IPS-18a (cell line): ENCODE results near the gene CREB3L1.

ENCODE experiments used
- H3K27ac ChIP-seq: one replicate; pipeline ENCODE4 v1.5.1; 2013; ENCODE audit warnings: low read length
- H3K27me3 ChIP-seq: one replicate; pipeline ENCODE4 v1.6.1; 2013; ENCODE audit warnings: mild to moderate bottlenecking, low read length; ENCODE audit not compliant: control insufficient read depth, insufficient read depth
- H3K36me3 ChIP-seq: one replicate; pipeline ENCODE4 v1.6.1; 2013; ENCODE audit warnings: low read depth, low read length; ENCODE audit not compliant: control insufficient read depth
- H3K4me1 ChIP-seq: one replicate; pipeline ENCODE4 v1.6.1; 2013; ENCODE audit warnings: low read depth, low read length; ENCODE audit not compliant: control insufficient read depth
- H3K4me3 ChIP-seq: one replicate; pipeline ENCODE4 v1.5.1; 2013; ENCODE audit warnings: low read length
- H3K9ac ChIP-seq: one replicate; pipeline ENCODE4 v1.6.1; 2013; ENCODE audit warnings: mild to moderate bottlenecking, low read length, moderate library complexity
- H3K9me3 ChIP-seq: one replicate; pipeline ENCODE4 v1.6.1; 2013; ENCODE audit warnings: low read depth, low read length; ENCODE audit not compliant: control insufficient read depth

Gene CREB3L1

DNA sequence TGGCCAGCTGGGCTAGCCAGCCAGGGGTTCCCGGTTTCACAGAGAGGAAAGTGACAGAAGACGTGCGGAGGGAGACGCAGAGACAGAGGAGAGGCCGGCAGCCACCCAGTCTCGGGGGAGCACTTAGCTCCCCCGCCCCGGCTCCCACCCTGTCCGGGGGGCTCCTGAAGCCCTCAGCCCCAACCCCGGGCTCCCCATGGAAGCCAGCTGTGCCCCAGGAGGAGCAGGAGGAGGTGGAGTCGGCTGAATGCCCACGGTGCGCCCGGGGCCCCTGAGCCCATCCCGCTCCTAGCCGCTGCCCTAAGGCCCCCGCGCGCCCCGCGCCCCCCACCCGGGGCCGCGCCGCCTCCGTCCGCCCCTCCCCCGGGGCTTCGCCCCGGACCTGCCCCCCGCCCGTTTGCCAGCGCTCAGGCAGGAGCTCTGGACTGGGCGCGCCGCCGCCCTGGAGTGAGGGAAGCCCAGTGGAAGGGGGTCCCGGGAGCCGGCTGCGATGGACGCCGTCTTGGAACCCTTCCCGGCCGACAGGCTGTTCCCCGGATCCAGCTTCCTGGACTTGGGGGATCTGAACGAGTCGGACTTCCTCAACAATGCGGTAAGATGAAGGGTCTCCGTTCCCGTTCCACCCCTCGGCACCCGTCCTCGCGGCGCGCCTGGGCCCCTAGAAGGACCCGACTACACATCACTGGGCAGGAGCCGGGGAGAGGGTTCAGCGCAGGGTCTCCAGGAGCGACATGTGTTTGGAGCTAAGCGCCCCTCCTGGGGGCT is at the start of gene CREB3L1:
Gene CREB3L1, plus strand, starts transcription at position 41 of the 765 bp plus-strand sequence. Its CDS starts 450 bp downstream, at position 491.
- no peaks in the 10 kb centered on the region for H3K9me3 ChIP-seq
- H3K27me3 ChIP-seq = peaks cover 7% of the 10 kb centered on the region
- H3K4me3 ChIP-seq = peak within 1 kb of the TSS; percentile 80
- H3K9ac ChIP-seq = no peak within 1 kb of the TSS
- H3K4me1 ChIP-seq = peaks cover 30% of the 10 kb centered on the region
- H3K36me3 ChIP-seq = no peaks in the 10 kb centered on the region
- H3K27ac ChIP-seq = no peak within 1 kb of the TSS

- H3K9me3 ChIP-seq = no peaks in the 10 kb centered on the region
- H3K4me1 ChIP-seq = no peaks in the 10 kb centered on the region
- H3K9ac ChIP-seq = no peak overlapping the region
- H3K27ac ChIP-seq = no peak overlapping the region
- no peaks in the 10 kb centered on the region for H3K36me3 ChIP-seq
- H3K27me3 ChIP-seq = no peaks in the 10 kb centered on the region
- no peak overlapping the region for H3K4me3 ChIP-seq
Measured at GRCh38 chr11:46229230-46229629, 48.2 kb upstream of the CREB3L1 start.

DNA sequence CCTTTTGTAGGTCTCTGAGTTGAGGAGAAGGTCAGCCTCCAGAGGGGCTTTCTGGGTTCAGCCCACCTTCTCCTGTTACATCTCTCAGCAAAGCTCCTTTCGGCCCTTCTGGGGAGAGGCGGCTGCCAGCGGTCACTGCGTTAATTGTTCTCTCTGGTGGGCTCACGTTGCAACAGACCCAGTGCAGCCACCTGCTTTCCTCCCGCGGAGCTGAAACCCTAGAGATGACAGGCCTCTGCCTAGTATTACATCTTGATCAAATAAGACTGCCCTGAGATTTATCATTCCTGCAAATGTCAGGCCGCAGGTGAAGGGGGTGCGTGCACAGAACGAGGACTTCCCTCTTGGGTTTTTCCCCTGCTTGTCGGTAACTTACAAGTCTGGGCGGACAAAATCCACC is 43.2 kb upstream of the CREB3L1 start:
- no peak overlapping the region for H3K4me3 ChIP-seq

GRCh38 chr11:46235777-46236688 is 41.4 kb upstream of the CREB3L1 start:
- Histone ChIP-seq H3K9ac (no peak overlapping the region), H3K4me3 (no peak overlapping the region), H3K27me3 (peaks cover 31% of the 10 kb centered on the region), H3K36me3 (no peaks in the 10 kb centered on the region), H3K27ac (no peak overlapping the region), H3K4me1 (peaks cover 15% of the 10 kb centered on the region), H3K9me3 (no peaks in the 10 kb centered on the region)

More for the DNA sequence above, 43.2 kb upstream of the CREB3L1 start:
- Histone ChIP-seq H3K9ac (no peak overlapping the region), H3K9me3 (no peaks in the 10 kb centered on the region), H3K4me1 (peaks cover 10% of the 10 kb centered on the region), H3K36me3 (no peaks in the 10 kb centered on the region), H3K27me3 (peaks cover 31% of the 10 kb centered on the region), H3K27ac (no peak overlapping the region)

- Histone ChIP-seq H3K27ac (no peak overlapping the region), H3K4me3 (peak overlapping the region; percentile 62), H3K4me1 (peaks cover 15% of the 10 kb centered on the region), H3K9me3 (no peaks in the 10 kb centered on the region), H3K9ac (no peak overlapping the region), H3K27me3 (peaks cover 31% of the 10 kb centered on the region), H3K36me3 (no peaks in the 10 kb centered on the region)
Measured at GRCh38 chr11:46236918-46237247, 40.6 kb upstream of the CREB3L1 start.

GRCh38 chr11:46237248-46238077 is 40.0 kb upstream of the CREB3L1 start:
- no peaks in the 10 kb centered on the region for H3K9me3 ChIP-seq
- H3K36me3 ChIP-seq = no peaks in the 10 kb centered on the region
- H3K4me3 ChIP-seq = peak overlapping the region; percentile 62
- no peak overlapping the region for H3K9ac ChIP-seq
- no peak overlapping the region for H3K27ac ChIP-seq
- H3K27me3 ChIP-seq = peaks cover 31% of the 10 kb centered on the region
- H3K4me1 ChIP-seq = peaks cover 18% of the 10 kb centered on the region

DNA sequence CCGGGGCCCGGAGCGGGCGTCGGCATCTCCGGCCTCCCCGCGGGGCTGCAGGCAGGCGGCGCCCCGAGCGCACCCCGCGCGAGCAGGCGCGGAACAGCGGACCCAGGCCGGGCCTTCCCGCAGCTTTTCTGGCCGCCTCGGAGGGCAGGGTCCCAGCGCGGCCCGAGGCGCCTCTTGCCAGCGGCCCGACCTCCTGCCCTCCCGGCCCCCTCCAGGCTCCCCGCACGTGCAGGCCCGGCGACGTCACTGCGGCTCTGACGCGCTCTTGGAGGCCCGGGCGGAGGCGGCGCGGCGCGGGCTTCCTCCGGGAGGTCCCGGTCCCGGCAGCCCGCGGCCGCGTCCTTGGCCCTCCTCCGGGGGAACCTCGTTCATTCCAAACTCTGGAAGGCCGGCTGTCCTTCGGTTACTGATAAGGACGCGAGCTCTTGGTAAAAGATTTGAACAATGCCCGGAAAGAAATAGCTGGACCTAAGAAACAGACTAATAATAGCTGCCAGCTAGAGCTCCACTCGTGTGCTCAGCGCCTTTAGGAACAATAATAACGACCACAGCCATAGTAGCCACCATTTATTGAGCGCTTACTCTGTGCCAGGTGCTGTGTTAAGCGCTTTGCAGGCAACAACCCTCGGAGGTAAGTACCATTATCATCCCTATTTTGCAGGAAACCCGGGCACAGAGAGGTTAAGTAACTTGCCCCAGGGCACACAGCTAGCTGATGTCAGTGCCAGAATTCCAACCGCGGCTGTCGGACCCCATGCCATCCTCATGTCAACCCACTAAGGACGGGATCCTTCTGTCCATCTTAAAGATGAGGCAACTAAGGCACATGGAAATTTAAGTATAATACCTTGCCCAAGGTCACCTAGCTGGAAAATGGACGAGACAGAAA is 39.1 kb upstream of the CREB3L1 start:
- Histone ChIP-seq H3K36me3 (no peaks in the 10 kb centered on the region), H3K9me3 (no peaks in the 10 kb centered on the region), H3K9ac (no peak overlapping the region), H3K4me3 (peak overlapping the region; percentile 62), H3K27me3 (peaks cover 31% of the 10 kb centered on the region), H3K27ac (no peak overlapping the region), H3K4me1 (peaks cover 23% of the 10 kb centered on the region)

- H3K9ac ChIP-seq = no peak overlapping the region
- H3K9me3 ChIP-seq = no peaks in the 10 kb centered on the region
- peak overlapping the region; percentile 62 for H3K4me3 ChIP-seq
- peaks cover 27% of the 10 kb centered on the region for H3K4me1 ChIP-seq
- H3K27me3 ChIP-seq = peaks cover 31% of the 10 kb centered on the region
- H3K27ac ChIP-seq = no peak overlapping the region
- no peaks in the 10 kb centered on the region for H3K36me3 ChIP-seq
Measured at GRCh38 chr11:46238967-46239800, 38.3 kb upstream of the CREB3L1 start.

GRCh38 chr11:46239801-46240061 is 37.7 kb upstream of the CREB3L1 start:
- Histone ChIP-seq H3K9me3 (no peaks in the 10 kb centered on the region), H3K4me1 (peaks cover 24% of the 10 kb centered on the region), H3K9ac (no peak overlapping the region), H3K27ac (no peak overlapping the region), H3K4me3 (no peak overlapping the region), H3K36me3 (no peaks in the 10 kb centered on the region), H3K27me3 (peaks cover 31% of the 10 kb centered on the region)

DNA sequence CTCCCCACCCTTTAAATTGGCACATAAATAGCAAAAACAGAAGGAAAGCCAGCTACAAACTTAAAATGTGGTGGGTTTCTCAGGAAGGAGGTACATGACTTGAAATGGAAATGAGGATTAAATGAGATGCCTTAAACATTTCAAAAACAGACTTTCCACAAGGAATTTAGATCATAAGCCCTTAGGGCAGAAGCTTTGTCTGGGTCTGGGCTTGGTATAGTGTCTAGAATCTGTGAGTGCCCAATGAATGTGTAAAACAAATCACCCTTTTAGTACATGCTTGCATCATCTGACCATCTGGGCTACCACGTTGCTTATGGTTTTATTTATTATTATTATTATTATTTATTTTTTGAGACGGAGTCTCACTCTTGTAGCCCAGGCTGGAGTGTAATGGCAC is 37.1 kb upstream of the CREB3L1 start:
- no peak overlapping the region for H3K4me3 ChIP-seq
- no peaks in the 10 kb centered on the region for H3K36me3 ChIP-seq
- H3K4me1 ChIP-seq = peaks cover 24% of the 10 kb centered on the region
- peaks cover 31% of the 10 kb centered on the region for H3K27me3 ChIP-seq
- H3K27ac ChIP-seq = no peak overlapping the region
- H3K9me3 ChIP-seq = no peaks in the 10 kb centered on the region
- no peak overlapping the region for H3K9ac ChIP-seq
